Measurements from ENCODE around the gene JADE1. TPM values are rescaled to one million over a fixed set of nuclear protein-coding genes. Genes with fewer than 3 reads are reported as not detected.

Gene JADE1
- total RNA-seq, 2 experiments from 2014 or later: 43.1 to 64.0 TPM

GRCh38 chr4:128780688-128781087 is 28.8 kb upstream of the JADE1 start:
- Histone ChIP-seq H4K20me1 (ENCODE audit: insufficient read depth, low read length) (no peaks in the 10 kb centered on the region), H3K9me3 (ENCODE audit: low read length) (no peaks in the 10 kb centered on the region), H3K4me3 (ENCODE audit: low read depth, low read length, poor library complexity, severe bottlenecking) (no peak overlapping the region), H3K4me1 (ENCODE audit: insufficient read depth, low read length, poor library complexity, severe bottlenecking) (no peaks in the 10 kb centered on the region), H3K4me2 (ENCODE audit: low read length) (no peak overlapping the region), H3K36me3 (ENCODE audit: insufficient read depth, low read length) (no peaks in the 10 kb centered on the region), H3K9me2 (ENCODE audit: insufficient read depth, low read length) (no peaks in the 10 kb centered on the region), H3K79me2 (ENCODE audit: insufficient read depth, low read depth, low read length) (no peaks in the 10 kb centered on the region), H2AFZ (ENCODE audit: low read length) (no peak overlapping the region), H3K27ac (ENCODE audit: low read depth, low read length, poor library complexity, severe bottlenecking) (no peak overlapping the region)
- POLR2A ChIA-PET: interaction anchor here (0.6 kb wide), 1 partner anchor 31 kb away, joined by 3 read pairs; no protein-coding TSS in a partner anchor
- CTCF ChIA-PET (ENCODE audit: unreplicated experiment): no interaction called here
- DNase-seq (ENCODE audit: low spot score): no peak
- BruUV-seq (replicated peaks): no TSS peak
- no peak for TF ChIP-seq CTCF (conservative IDR thresholded peaks at IDR 0.05; ENCODE audit: low read length)
- no peak for TF ChIP-seq EZH2phosphoT487 (IDR thresholded peaks at IDR 0.05; ENCODE audit: borderline replicate concordance, low read depth, low read length)
- intact Hi-C loops (cut with micrococcal nuclease; ENCODE audit: unreplicated experiment): no loop called here

GRCh38 chr4:128782076-128782715 is 27.3 kb upstream of the JADE1 start:
- peak; percentile 43 for DNase-seq (ENCODE audit: low spot score)
- CTCF ChIA-PET (ENCODE audit: unreplicated experiment): no interaction called here
- POLR2A ChIA-PET: interaction anchor here (0.7 to 0.9 kb wide), 2 partner anchors 14 to 321 kb away, joined by 3 to 5 read pairs; no protein-coding TSS in a partner anchor
- Histone ChIP-seq H4K20me1 (ENCODE audit: insufficient read depth, low read length) (no peaks in the 10 kb centered on the region), H3K36me3 (ENCODE audit: insufficient read depth, low read length) (no peaks in the 10 kb centered on the region), H3K4me1 (ENCODE audit: insufficient read depth, low read length, poor library complexity, severe bottlenecking) (no peaks in the 10 kb centered on the region), H3K4me2 (ENCODE audit: low read length) (no peak overlapping the region), H3K4me3 (ENCODE audit: low read depth, low read length, poor library complexity, severe bottlenecking) (no peak overlapping the region), H2AFZ (ENCODE audit: low read length) (no peak overlapping the region), H3K9me2 (ENCODE audit: insufficient read depth, low read length) (no peaks in the 10 kb centered on the region), H3K79me2 (ENCODE audit: insufficient read depth, low read depth, low read length) (no peaks in the 10 kb centered on the region), H3K9me3 (ENCODE audit: low read length) (no peaks in the 10 kb centered on the region), H3K27ac (ENCODE audit: low read depth, low read length, poor library complexity, severe bottlenecking) (no peak overlapping the region)
- intact Hi-C loops (cut with micrococcal nuclease; ENCODE audit: unreplicated experiment): no loop called here
- TF ChIP-seq EZH2phosphoT487 (IDR thresholded peaks at IDR 0.05; ENCODE audit: borderline replicate concordance, low read depth, low read length): no peak
- TF ChIP-seq CTCF (conservative IDR thresholded peaks at IDR 0.05; ENCODE audit: low read length): peak; percentile 73
- BruUV-seq (replicated peaks): no TSS peak

- ChIA-PET CTCF (ENCODE audit: unreplicated experiment) (no interaction called here), POLR2A (interaction anchor here (0.9 to 1.6 kb wide), 2 partner anchors 14 to 29 kb away, joined by 3 to 7 read pairs; no protein-coding TSS in a partner anchor)
- Histone ChIP-seq H3K36me3 (ENCODE audit: insufficient read depth, low read length) (no peaks in the 10 kb centered on the region), H3K4me3 (ENCODE audit: low read depth, low read length, poor library complexity, severe bottlenecking) (no peak overlapping the region), H4K20me1 (ENCODE audit: insufficient read depth, low read length) (no peaks in the 10 kb centered on the region), H3K9me2 (ENCODE audit: insufficient read depth, low read length) (no peaks in the 10 kb centered on the region), H3K27ac (ENCODE audit: low read depth, low read length, poor library complexity, severe bottlenecking) (no peak overlapping the region), H3K4me1 (ENCODE audit: insufficient read depth, low read length, poor library complexity, severe bottlenecking) (no peaks in the 10 kb centered on the region), H3K79me2 (ENCODE audit: insufficient read depth, low read depth, low read length) (no peaks in the 10 kb centered on the region), H3K4me2 (ENCODE audit: low read length) (no peak overlapping the region), H2AFZ (ENCODE audit: low read length) (no peak overlapping the region), H3K9me3 (ENCODE audit: low read length) (no peaks in the 10 kb centered on the region)
- intact Hi-C loops (cut with micrococcal nuclease; ENCODE audit: unreplicated experiment): no loop called here
- no peak for TF ChIP-seq EZH2phosphoT487 (IDR thresholded peaks at IDR 0.05; ENCODE audit: borderline replicate concordance, low read depth, low read length)
- no peak for TF ChIP-seq CTCF (conservative IDR thresholded peaks at IDR 0.05; ENCODE audit: low read length)
- BruUV-seq (replicated peaks): no TSS peak
- DNase-seq (ENCODE audit: low spot score): no peak
Measured at GRCh38 chr4:128782875-128783614, 26.5 kb upstream of the JADE1 start.

All from OCI-LY7 (cell line).